Activated CD8-positive, alpha-beta memory T cell treated with anti-CD3 and anti-CD28 coated beads, Interleukin-2, amount 50 U/mL, for 1 hour (primary cell): ENCODE measurements around the gene PCSK6.
A peak's percentile ranks its signal among the peaks of the same experiment; 100 is the strongest.
"Not testable (repeated sequence)": the region's sequence is repeated elsewhere in the genome, so short reads cannot be mapped to it uniquely, and the experiment has no call there.

Source experiments
- DNase-seq: peaks from one replicate; pipeline ENCODE4 v3.0.0-alpha.2; 2020; ENCODE audit errors: extremely low read depth

PCSK6 gene

GRCh38 chr15:101308604-101309435, 180.7 kb downstream of the PCSK6 start:
- no peak for DNase-seq

GRCh38 chr15:101307897-101308603, 181.5 kb downstream of the PCSK6 start:
- no peak for DNase-seq

GRCh38 chr15:101307048-101307896, 182.2 kb downstream of the PCSK6 start:
- DNase-seq: no peak

- no peak for DNase-seq
Measured at GRCh38 chr15:101306341-101307047, 183.0 kb downstream of the PCSK6 start.

GRCh38 chr15:101305820-101306255, 183.7 kb downstream of the PCSK6 start:
- no peak for DNase-seq

GRCh38 chr15:101303408-101303807, 186.1 kb downstream of the PCSK6 start:
- DNase-seq: no peak

GRCh38 chr15:101296418-101297405, 192.8 kb downstream of the PCSK6 start:
- DNase-seq: no peak

- DNase-seq: no peak
Measured at GRCh38 chr15:101295607-101296161, 193.8 kb downstream of the PCSK6 start.

GRCh38 chr15:101294731-101295606, 194.5 kb downstream of the PCSK6 start, which contains the start of gene SNRPA1:
TSS of gene SNRPA1 (minus strand) at chr15:101295248. CDS start at chr15:101295178, 70 bp downstream.
- DNase-seq: peak; percentile 90

- no peak for DNase-seq
Measured at GRCh38 chr15:101293122-101293521, 196.4 kb downstream of the PCSK6 start.

- no peak for DNase-seq
Measured at GRCh38 chr15:101288905-101289513, 200.5 kb downstream of the PCSK6 start.

- DNase-seq: not testable (repeated sequence)
Measured at GRCh38 chr15:101287342-101287741, 202.2 kb downstream of the PCSK6 start.

- DNase-seq: no peak
Measured at GRCh38 chr15:101286471-101287114, 202.9 kb downstream of the PCSK6 start.

GRCh38 chr15:101283931-101284330, 205.6 kb downstream of the PCSK6 start:
- no peak for DNase-seq

GRCh38 chr15:101280007-101280406, 209.5 kb downstream of the PCSK6 start:
- no peak for DNase-seq

GRCh38 chr15:101277943-101278564, 211.5 kb downstream of the PCSK6 start:
- no peak for DNase-seq
